Natural killer cell (primary cell): ENCODE data around the gene NCLN. TPM values are rescaled to one million over a fixed set of nuclear protein-coding genes. Genes with fewer than 3 reads are reported as not detected.

Source experiments
- ATAC-seq, 3 donors: fragments of 150-1000 bp in 2 of 3; fragments of 200-7000 bp in 1 of 3; cut with Tn5 transposase; 1 replicate in 1 of 3; 2 replicates in 2 of 3; pipeline ENCODE4 v1.10.0; 2021; ENCODE audit warnings: mild to moderate bottlenecking in 2 of 3, moderate library complexity in 2 of 3
- DNase-seq, 2 donors: peaks; one replicate each; pipeline versions ENCODE4 v3.0.0 to v3.0.0-alpha.2; 2013 to 2021; ENCODE audit warnings: mixed read lengths in 1 of 2
- H3K27ac ChIP-seq: one replicate; pipeline ENCODE4 v1.5.1; 2013; ENCODE audit warnings: mild to moderate bottlenecking, low read length
- H3K27me3 ChIP-seq: one replicate; pipeline ENCODE4 v1.6.1; 2013; ENCODE audit warnings: low read length; ENCODE audit not compliant: control insufficient read depth, insufficient read depth
- H3K36me3 ChIP-seq: one replicate; pipeline ENCODE4 v1.6.1; 2013; ENCODE audit warnings: low read length; ENCODE audit not compliant: control insufficient read depth, insufficient read depth
- H3K4me1 ChIP-seq: one replicate; pipeline ENCODE4 v1.6.1; 2013; ENCODE audit warnings: low read length; ENCODE audit not compliant: control insufficient read depth, insufficient read depth
- H3K4me3 ChIP-seq: one replicate; pipeline ENCODE4 v1.5.1; 2013; ENCODE audit warnings: low read length
- H3K9me3 ChIP-seq: one replicate; pipeline ENCODE4 v1.6.1; 2013; ENCODE audit warnings: low read length; ENCODE audit not compliant: control insufficient read depth, insufficient read depth
- H3K27ac Mint-ChIP-seq, 2 donors: one replicate each; pipeline ENCODE4 v1.8.0; 2022; ENCODE audit warnings: mild to moderate bottlenecking in 2 of 2, mixed read lengths in 2 of 2, moderate library complexity in 1 of 2
- H3K27me3 Mint-ChIP-seq, 2 donors: one replicate each; pipeline ENCODE4 v1.8.0; 2022; ENCODE audit warnings: low read depth in 2 of 2, mixed read lengths in 2 of 2
- H3K36me3 Mint-ChIP-seq: one replicate; pipeline ENCODE4 v1.8.0; 2022; ENCODE audit warnings: mixed read lengths
- H3K4me1 Mint-ChIP-seq, 2 donors: one replicate each; pipeline ENCODE4 v1.8.0; 2022; ENCODE audit warnings: mixed read lengths in 2 of 2
- H3K4me3 Mint-ChIP-seq: one replicate; pipeline ENCODE4 v1.8.0; 2022; ENCODE audit warnings: mild to moderate bottlenecking, moderate library complexity, mixed read lengths
- H3K9me3 Mint-ChIP-seq, 2 donors: one replicate each; pipeline ENCODE4 v1.8.0; 2022; ENCODE audit warnings: mixed read lengths in 2 of 2
- CTCF ChIP-seq: fragments of 200-600 bp; IDR thresholded peaks from one replicate; pipeline ENCODE4 v1.8.0; 2022; ENCODE audit warnings: antibody characterized with exemption
- WGBS: methylation state at CpG from one replicate; pipeline ENCODE4 v1.1.7; 2013; ENCODE audit warnings: missing lambda C conversion rate; ENCODE audit not compliant: insufficient coverage; 5-methylcytosine and 5-hydroxymethylcytosine counted together
- intact Hi-C: fragments of 100-400 bp; cut with micrococcal nuclease; formaldehyde crosslinking; loops from one replicate; pipeline ENCODE4 v1.14.2; 2022
- total RNA-seq, 4 donors: library from RNA; stranded (reverse); fragments of 120-200 nt in 1 of 4; gene quantifications; one replicate each; pipeline versions ENCODE4 v1.2.3 to v1.2.4, GENCODE V29; 2013 to 2022

NCLN gene
- total RNA-seq, 3 donors from 2014 or later (not counting 1 experiment from before 2014, with no cell fraction given) = 39.6 to 61.4 (median 49.0) TPM

- intact Hi-C loops = no loop called here
- no peak for DNase-seq
- Mint-ChIP-seq H3K4me3 (no peak overlapping the region), H3K36me3 (no peaks in the 10 kb centered on the region), H3K4me1 (peaks cover 0 to 15% of the 10 kb centered on the region in 2 donors), H3K27me3 (no peaks in the 10 kb centered on the region), H3K9me3 (no peaks in the 10 kb centered on the region), H3K27ac (no peak overlapping the region)
- Histone ChIP-seq H3K27me3 (no peaks in the 10 kb centered on the region), H3K4me1 (peaks cover 19% of the 10 kb centered on the region), H3K27ac (no peak overlapping the region), H3K9me3 (no peaks in the 10 kb centered on the region), H3K4me3 (no peak overlapping the region), H3K36me3 (peaks cover 14% of the 10 kb centered on the region)
- no peak for TF ChIP-seq CTCF
- no peak for ATAC-seq
- 93% methylated on average over 14 of the region's 14 CpGs for WGBS
Measured at GRCh38 chr19:3192684-3193083, 7.0 kb downstream of the NCLN start.

GRCh38 chr19:3193256-3194105 is 7.8 kb downstream of the NCLN start:
- no peak for TF ChIP-seq CTCF
- H3K4me1 ChIP-seq = peaks cover 11% of the 10 kb centered on the region
- intact Hi-C loops = no loop called here
- Mint-ChIP-seq H3K9me3 (no peaks in the 10 kb centered on the region), H3K27me3 (no peaks in the 10 kb centered on the region), H3K27ac (no peak overlapping the region), H3K4me1 (peaks cover 0 to 7% of the 10 kb centered on the region in 2 donors), H3K36me3 (no peaks in the 10 kb centered on the region), H3K4me3 (no peak overlapping the region)
- no peaks in the 10 kb centered on the region for H3K9me3 ChIP-seq
- no peak overlapping the region for H3K4me3 ChIP-seq
- no peaks in the 10 kb centered on the region for H3K27me3 ChIP-seq
- H3K36me3 ChIP-seq = peaks cover 14% of the 10 kb centered on the region
- no peak overlapping the region for H3K27ac ChIP-seq
- ATAC-seq (no peak), DNase-seq (no peak)
- WGBS = 69% methylated on average over 40 of the region's 40 CpGs

GRCh38 chr19:3194106-3195087 is 8.7 kb downstream of the NCLN start:
- no peaks in the 10 kb centered on the region for H3K36me3 Mint-ChIP-seq
- Histone ChIP-seq H3K9me3 (no peaks in the 10 kb centered on the region), H3K4me1 (peaks cover 2% of the 10 kb centered on the region), H3K27me3 (no peaks in the 10 kb centered on the region), H3K4me3 (no peak overlapping the region), H3K27ac (no peak overlapping the region), H3K36me3 (peaks cover 14% of the 10 kb centered on the region)
- no peak for ATAC-seq
- intact Hi-C loops = no loop called here
- DNase-seq = no peak
- H3K27me3 Mint-ChIP-seq = no peaks in the 10 kb centered on the region
- H3K27ac Mint-ChIP-seq = no peak overlapping the region
- H3K9me3 Mint-ChIP-seq = no peaks in the 10 kb centered on the region
- TF ChIP-seq CTCF = no peak
- WGBS = 90% methylated on average over 17 of the region's 17 CpGs
- H3K4me3 Mint-ChIP-seq = no peak overlapping the region
- H3K4me1 Mint-ChIP-seq = no peaks in the 10 kb centered on the region
